Activated T-helper 9 cell treated with anti-CD3 and anti-CD28 coated beads, Interleukin-2, amount 50 U/mL, for 16 hours (primary cell): ENCODE measurements around the gene C11orf68.
A peak's percentile ranks its signal among the peaks of the same experiment; 100 is the strongest.
"Not testable (repeated sequence)": the region's sequence is repeated elsewhere in the genome, so short reads cannot be mapped to it uniquely, and the experiment has no call there.

Source experiments
- DNase-seq: peaks from one replicate; pipeline ENCODE4 v3.0.0-alpha.2; 2020; ENCODE audit warnings: low read depth

Gene C11orf68

DNA sequence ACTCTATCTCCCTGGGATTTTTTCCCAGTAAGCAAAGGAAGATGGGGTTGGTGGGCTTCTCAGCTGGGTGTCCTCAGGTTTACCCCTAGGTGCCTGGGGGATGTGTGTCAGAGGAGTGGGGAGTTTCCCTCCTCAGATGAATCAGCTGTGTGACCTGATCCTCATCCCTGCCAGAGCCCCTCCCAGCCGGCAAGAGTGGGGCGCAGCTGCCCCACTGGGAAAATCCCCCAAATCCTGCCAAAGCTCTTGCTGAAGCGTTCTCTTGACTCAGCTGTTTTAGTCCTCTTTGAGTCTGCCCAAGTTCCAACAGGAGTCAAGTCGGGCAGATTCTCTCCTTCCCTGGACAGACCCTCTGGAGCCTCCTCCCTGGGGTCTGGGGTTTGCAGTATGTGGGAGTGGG, 6.0 kb downstream of the C11orf68 start:
- no peak for DNase-seq

DNA sequence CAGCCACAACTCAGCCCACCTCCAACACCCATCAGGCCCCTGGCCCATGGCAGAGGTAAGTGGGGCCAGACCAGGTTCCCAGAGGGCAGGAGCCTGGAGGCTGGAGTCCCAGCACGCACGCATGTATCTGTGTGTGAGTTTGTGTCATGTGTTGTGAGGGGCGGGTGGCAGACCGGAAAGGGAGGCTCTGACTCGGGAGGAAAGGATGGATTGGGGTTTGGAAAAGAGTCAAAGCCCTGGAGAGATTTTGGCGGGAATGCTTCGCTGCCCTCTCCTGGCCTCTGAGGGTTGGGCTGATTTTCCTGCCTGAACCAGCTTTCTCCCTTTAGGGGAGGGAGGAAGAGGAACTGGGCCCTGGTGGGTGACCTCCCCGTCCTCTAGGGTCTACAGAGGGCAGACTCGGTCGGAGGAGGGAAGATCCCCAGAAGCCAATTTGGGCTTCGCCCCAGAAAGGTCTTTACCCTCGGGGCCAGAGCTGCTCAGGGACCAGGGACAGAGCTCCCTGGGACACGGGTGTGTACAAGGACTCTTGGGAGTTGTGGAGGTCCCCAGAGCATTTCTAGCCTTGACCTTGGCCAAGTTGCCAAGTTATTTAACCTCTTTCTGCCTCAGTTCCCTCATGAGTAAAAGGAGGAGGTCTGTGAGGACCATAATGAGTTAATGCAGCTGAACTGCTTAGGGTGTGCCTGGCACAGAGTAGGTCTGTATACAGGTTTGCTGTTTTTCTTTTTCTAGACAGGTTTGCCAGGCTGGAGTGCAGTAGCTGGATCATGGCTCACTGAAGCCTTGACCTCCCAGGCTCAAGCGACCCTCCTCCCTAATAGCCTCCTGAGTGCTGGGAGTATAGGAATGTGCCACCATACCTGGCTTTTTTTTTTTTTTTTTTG, 6.9 kb downstream of the C11orf68 start:
- DNase-seq = no peak

DNA sequence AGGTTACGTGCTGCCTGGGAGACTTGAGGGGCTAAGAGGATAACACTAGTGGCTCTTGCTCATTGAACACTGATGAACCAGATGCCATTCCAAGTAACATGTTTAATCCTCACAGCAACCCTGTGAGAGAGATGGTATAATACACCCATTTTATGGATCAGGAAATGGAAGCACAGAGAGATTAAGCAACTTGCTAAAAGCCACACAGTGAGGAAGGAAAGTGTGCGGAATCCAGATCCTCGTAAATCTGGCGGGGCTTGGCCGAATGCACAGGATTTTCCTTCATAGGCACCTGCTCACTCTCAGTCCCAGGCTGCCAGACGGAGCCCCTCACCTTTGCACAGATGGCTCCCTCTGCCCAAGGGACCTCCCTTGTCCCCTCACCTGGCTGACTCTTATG, 11.0 kb downstream of the C11orf68 start:
- DNase-seq = no peak

DNA sequence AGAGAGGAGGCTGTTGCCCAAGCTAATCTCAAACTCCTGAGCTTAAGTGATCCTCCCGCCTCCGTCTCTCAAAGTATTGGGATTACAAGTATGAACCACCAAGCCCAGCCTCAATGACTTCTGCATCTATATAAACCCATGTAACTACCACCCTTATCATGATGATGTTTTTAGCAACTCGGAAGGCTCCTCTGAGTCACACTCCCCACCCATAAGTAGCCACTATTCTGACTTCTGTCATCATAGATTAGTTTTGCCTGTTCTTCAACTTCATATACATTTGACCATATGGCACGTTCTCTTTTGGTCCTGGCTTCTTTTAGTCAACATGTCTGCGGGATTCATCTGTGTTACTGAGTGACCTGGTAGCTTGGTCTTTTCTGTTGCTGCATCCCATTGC, 12.3 kb downstream of the C11orf68 start:
- DNase-seq = no peak

DNA sequence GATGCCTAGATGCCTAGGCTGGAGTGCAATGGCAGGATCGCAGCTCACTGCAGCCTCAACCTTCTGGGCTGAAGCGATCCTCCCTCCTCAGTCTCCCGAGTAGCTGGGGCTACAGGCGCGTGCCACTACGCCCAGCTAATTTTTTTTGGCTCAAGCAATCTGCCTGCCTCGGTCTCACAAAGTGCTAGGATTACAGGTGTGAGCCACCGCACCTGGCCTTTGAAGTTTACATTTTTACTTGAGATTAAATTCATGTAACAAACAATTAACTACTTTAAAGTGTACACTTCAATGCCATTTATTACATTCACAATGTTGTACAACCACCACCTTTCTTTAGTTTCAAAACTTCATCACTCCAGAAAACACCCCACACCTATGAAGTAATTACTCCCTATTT, 15.1 kb downstream of the C11orf68 start:
- DNase-seq = no peak

DNA sequence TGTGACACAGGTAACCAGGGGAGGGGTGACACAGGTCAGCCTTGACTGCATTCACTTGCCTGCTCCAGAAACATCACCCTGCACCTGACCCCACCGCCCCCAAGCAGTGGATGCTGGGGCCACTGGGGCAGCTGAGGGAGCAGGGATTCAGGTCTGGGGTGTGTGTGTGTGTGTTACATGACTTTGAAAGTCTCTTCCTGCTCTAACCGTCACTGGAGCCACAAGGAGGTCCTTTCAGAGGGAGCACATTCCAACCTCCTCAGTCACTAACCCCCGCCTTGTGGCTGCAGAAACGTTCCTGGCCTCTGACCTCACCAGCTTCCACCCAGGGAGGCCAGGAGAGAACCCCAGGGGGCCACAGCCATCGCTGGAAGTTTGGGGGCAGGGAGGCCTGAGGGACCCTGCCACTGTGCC, 15.8 kb downstream of the C11orf68 start:
- no peak for DNase-seq

DNA sequence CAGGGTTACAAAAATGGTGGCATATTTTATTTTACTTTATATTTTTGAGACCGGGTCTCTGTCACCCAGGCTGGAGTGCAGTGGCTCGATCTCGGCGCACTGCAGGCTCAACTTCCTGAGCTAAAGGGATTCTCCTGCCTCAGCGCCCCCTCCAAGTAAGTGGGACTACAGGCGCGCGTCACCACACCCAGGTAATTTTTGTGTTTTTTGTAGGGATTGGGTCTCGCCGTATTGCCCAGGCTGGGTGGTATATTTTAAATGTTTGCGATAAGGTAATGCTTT, 18.0 kb downstream of the C11orf68 start:
- no peak for DNase-seq

DNA sequence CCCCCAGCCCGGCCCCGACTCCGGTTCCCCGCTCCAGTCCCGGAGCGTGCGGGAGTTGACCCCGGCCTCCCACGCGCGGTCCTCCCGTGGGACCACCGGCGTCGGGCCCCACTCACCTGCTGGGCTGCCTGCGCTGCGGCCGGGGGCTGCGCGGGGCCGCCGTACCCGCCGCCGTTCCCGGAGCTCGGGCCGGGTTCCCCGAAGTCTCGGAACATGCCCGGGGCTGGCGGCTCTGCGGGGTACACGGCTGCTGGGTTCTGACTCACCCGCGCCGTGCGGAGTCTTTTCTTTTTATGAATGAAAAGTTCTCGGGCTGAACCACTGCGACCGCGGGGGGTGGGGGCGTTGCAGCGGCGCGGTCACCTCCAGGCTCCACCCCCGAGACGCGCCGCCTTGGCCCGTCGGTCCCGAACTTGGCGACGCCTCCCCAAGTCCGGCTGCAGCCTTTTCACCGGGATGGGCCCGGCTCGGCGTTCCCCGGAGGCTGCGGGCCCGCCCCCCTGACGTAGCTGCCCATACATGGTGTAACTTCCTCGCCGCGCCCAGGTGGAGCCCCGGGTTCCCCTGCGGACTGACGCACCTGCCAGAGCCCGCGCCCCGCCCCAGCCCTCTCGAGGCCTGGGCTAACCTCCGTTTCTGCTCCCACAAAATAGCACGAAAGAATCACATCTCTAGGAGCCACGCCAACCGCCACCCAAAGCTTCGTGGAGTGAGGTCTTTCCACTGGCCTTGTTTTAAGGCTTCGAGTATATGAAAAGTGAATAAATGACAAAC, 18.6 kb downstream of the C11orf68 start, which contains the start of gene FOSL1:
Gene FOSL1 (minus strand): TSS at position 264 of the 774 bp plus-strand sequence. CDS start 49 bp downstream, at position 215.
- peak; percentile 92 for DNase-seq

DNA sequence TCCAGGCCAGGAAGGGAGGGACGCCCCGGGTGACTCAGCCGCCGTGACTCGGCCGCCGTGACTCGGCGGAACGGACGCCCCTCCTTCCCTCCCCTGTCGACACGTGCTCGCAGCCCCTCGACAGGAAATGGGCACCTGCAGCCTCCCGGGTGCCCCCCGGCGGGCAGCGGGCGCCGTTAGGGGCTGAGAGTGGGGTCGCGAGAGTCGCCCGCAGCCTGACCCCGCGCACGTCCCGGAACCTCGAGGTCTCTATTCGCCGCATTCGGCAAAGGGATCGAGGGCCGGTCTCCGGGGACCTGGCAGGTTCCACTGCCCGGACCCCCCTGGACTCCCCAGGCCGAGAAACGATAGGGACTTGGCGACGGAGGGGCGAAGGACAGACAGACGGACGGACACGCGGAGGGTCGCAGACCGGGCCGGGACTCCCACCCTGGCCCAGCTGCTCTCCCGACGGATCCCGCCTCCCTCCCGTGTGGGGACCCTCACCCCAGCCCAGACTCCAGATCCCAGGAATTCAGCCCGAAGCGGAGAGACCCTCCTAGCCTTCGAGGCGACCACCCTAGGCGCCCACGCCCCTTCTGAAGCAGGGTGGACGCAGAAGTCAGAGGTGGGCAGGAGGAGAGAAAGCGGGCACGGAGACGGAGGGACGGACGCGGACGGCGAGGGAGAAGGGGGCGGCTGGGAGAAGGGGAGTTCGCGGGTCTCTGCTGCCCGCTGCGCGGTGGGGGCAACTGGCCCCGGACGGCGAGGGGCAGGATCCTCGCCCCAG, 19.3 kb downstream of the C11orf68 start:
- peak; percentile 70 for DNase-seq

DNA sequence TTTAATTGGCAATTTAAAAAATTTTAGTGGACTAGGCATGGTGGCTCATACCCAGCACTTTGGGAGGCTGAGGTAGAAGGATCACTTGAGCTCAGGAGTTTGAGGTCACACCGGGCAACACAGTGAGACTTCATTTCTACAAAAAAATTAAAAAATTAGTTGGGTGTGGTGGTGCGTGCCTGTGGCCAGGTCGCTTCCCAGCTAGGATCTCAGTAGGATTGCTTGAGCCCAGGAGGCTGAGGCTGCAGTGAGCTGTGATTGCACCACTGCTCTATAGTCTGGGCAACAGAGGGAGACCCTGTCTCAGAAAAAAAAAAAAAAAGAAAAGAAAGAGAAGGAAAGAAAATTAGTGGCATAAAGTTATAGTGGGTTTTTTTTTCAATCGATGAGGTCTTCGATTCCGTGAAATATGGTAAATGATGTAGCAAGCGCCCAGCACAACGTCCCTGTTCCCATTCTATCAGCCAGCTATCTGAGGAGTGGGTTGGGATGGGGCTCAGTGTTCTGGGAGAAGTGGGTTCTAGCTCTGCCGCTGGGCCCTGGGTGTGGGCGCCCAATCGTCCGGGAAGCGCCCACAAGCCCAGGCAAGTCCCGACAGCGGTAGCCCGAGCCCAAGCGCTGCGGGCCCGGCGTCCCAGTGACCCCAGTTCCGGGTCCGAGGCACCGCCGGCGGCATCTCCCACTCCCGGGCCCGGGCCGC, 20.1 kb downstream of the C11orf68 start:
- no peak for DNase-seq

DNA sequence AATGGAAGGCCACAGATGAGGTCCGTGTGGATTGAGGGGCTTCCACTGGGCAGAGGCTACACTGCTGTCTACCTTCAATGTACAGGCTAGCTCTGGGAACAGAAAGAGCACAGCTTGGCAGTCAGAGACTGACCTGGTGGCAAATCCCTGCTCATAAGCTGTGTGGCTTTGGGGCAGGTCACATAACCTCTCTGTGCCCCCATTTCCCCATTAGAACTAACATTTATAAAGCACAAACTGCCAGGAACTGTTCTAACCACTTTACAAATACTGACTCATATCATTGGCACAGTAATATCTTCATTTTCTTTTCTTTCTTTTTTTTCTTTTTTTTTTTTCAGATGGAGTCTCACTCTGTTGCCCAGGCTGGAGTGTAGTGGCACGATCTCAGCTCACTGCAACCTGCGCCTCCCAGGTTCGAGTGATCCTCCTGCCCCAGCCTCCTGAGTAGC, 21.8 kb downstream of the C11orf68 start:
- DNase-seq = no peak

DNA sequence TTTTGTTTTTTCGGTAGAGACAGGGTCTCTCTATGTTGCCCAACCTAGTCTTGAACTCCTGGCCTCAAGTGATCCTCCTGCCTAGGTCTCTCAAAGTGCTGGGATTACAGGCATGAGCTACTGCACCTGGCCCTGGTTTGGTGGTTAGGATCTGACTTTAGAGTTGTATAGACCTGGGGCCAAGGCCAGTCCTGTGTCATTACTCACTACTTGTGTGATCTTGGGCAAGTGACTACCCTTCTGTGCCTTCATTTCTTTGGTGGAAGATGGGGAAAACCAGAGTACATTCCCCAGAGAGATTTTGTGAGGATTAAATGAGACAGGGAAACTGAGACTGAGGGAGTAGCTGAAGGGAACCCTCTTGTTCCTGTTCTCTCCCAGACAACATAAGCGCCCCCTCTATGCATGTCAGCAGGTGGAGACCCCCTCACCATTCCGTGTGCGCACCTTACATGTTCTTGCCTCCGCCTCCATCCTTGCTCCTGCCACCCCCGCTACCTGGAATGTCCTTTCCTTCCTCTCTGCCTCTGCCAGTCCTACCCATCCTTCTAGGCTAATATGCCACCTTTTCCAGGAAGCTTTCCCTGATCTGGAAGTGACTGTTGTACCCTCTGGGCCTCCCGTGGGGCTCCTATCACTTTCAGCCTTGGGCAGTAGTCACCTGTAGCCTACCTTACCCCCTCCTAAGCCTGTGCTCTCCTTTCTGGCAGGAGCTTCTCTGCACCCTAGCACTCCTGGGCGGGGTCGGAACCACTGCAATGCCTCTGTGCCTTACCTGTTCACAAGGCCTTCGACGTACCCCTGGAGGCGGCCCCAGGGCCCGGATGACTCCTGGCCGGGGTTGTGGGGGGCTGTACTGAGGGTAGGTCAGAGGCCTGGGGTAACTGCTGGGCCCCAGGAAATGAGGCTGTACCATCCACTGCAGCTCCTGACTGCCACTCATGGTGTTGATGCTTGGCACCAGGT, 22.5 kb downstream of the C11orf68 start:
- no peak for DNase-seq

DNA sequence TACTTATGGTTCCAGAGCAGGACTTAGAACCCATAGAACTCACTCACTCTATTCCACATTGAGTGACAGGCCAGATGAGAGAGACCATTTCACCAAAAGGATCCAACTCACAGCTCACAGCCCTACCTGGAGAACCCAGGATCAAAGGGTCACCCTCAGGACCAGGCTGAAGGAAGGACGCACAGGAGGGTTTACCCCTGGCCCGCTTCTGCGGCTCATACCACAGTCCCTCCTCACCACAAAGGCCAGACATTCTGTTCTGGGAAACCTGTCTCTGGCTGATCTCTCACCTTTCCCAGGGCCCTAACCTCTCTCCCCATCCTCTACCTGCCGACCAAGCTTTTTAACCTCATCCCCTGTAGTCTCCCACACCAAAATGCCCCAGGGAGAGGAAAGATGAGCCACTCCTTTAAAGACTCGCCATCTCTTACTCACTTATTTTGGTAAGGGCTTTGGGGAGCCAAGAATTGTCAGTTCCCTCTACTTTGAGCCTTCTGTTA, 23.3 kb downstream of the C11orf68 start:
- DNase-seq = no peak

DNA sequence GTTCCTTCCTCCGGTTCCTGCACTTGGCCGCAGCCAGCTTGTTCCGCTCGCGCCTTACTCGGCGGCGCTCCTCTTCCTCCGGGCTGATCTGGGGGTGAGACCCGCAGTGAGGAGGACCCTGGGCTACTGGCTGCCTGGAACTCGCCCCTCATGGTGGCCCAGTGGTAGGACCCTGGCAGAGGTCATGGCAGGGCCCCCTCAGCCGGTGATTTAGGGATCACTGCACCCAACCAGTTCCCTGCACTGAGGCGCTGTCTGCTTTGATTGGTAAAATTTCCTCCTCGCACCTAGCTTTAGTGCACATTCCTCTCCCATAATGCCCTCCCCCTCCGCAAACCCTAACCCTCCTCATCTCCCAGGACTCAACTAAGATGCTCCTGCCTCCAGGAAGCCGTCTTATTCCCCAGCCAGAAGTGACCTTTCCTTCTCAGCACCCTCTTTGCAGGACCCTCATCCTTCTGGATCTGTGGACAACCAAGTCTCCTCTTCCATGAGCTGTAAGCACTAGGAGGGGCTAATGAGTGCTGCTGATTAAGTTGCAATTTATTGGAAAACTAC, 24.7 kb downstream of the C11orf68 start:
- DNase-seq = no peak

DNA sequence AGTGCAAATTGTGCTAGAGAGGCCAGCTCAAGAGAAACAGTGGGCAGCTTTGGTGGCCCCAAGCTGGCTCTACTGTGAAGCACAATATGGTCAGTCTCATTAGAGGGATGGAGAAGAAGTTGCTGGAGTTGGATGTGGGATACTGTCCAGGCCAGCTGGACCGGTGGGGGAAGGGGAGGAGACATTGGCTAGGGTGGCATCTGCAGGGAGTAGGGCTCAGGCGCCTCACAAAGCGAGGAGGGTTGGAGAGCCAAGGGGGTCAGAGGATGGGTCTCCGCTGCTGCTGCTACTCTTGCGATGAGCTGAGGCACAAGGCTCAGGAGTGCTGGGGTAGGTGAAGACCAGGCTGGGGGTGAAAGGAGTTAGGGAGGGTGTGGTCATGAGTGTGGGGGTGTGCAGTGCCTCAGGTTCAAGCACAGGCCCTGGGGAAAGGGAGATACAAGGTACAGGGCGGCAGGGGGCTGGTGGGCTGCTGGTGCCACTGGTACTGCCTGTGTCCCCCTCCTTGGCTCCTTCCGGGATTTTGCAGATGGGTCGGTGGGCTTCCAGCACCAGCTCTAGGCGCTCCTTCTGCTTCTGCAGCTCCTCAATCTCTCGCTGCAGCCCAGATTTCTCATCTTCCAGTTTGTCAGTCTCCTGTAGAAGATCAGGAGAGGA, 26.1 kb downstream of the C11orf68 start:
- DNase-seq = no peak

DNA sequence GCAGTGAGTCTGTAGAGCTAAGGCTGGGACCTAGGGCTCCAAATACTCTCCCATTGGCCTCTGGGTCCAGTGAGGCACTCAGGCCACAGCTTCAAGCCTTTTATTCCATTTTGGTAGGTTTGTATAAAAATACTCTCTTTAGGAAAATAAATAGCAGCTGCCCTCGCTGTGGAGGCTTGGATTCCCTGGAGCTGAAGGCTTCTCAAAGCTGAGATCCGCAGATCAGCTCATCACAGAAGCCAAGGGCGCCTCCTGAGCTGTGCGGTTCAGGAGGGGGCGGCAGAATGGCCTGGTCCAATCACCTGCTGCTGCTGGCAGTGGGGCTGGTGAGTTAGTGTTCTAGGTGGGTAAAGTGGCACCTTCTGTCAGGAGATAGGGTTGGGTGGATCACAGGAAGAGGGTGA, 26.7 kb downstream of the C11orf68 start:
- not testable (repeated sequence) for DNase-seq

DNA sequence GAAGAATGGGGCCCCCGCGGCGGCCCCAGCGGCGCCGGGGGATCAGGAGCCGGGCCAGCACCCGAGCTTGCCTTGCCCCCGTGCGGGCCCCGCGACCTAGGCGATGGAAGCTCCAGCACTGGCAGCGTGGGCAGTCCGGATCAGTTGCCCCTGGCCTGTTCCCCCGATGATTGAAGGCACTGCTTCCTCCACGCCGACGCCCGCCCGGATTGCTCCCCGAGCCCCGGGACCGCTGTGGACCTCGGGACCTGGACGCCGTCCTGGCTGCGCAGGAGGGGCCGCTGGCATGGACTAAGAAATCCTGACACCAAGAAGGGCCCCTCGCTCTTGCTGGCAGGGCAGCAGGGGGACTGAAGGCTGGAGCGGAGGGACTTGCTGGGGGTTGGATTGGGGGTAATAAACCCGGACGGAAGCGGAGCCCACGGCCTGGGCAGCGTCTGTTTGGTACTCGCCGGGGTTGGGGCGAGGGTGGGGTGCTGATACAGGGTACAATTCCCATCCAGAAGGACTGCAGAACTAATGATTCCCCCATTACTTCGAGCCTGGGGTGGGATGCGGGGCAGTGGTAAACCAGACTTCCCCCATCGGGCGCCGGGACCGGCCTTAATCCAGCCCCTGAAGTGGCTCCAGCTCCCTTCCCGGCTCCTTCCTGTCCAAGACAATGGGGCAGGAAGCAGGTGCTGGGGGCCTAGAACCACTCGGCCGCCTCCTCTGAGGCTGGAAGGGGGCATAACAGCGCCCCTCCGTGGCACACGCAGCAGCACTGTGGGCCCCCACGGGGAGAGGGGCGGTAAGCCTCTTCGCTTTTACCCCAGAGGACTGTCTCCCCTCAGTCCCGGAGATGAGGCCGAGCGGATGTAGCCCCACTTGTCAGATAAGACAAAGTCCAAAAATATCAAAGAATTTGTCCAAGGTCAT, 27.4 kb downstream of the C11orf68 start:
- no peak for DNase-seq
